IPS-18c (cell line): ENCODE results near the gene UST.

Experiments used
- H3K4me3 ChIP-seq: 2 replicates; pipeline ENCODE4 v1.7.0; 2013; ENCODE audit warnings: low read depth, mild to moderate bottlenecking, low read length, moderate library complexity; ENCODE audit not compliant: insufficient read depth
- H3K9me3 ChIP-seq: one replicate; pipeline ENCODE4 v1.6.1; 2013; ENCODE audit warnings: mild to moderate bottlenecking, low read length, moderate library complexity; ENCODE audit not compliant: control insufficient read depth, insufficient read depth

Gene UST, protein sequence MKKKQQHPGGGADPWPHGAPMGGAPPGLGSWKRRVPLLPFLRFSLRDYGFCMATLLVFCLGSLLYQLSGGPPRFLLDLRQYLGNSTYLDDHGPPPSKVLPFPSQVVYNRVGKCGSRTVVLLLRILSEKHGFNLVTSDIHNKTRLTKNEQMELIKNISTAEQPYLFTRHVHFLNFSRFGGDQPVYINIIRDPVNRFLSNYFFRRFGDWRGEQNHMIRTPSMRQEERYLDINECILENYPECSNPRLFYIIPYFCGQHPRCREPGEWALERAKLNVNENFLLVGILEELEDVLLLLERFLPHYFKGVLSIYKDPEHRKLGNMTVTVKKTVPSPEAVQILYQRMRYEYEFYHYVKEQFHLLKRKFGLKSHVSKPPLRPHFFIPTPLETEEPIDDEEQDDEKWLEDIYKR

DNA sequence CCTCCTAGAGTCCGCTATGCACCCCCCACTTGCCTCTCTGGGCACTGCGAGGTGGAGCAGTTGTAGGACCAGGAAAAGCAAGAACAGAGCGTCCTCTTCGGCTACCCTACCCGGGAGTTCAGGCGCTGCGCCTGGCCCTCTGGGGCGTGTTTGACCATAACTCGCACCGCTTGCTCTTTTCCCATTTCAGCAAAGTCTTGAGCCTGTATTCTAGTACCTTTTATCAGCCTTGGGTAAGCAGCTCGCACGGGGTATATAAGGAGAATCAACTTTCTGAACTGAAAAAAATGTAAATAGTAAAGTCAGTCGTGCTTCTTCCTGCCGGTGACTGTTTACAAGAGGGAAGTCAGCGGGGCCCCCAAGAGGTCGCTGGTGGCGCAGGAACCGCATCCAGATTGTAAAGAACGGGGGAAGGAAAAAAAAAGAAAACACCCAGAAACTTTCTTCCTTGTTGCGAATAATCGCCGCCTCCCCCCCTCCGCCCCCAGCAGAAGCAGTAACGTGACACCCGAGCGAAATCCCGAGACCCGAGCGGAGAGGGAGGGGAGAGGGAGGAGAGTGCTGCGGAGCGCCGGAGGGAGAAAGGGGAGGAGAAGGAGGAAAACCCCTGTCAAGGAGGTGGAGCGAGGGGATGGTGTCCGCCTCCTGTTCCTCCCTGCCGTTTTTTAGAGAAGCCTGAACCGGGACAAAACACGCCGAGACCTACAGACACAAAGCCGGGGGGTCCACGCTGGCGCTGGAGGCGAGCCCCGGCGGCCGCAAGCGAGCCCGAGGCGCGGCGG is at the start of gene UST:
Gene UST (plus strand): TSS at position 668 of the 782 bp plus-strand sequence. CDS start 401 bp downstream, outside the sequence.
- H3K9me3 ChIP-seq: no peaks in the 10 kb centered on the region

DNA sequence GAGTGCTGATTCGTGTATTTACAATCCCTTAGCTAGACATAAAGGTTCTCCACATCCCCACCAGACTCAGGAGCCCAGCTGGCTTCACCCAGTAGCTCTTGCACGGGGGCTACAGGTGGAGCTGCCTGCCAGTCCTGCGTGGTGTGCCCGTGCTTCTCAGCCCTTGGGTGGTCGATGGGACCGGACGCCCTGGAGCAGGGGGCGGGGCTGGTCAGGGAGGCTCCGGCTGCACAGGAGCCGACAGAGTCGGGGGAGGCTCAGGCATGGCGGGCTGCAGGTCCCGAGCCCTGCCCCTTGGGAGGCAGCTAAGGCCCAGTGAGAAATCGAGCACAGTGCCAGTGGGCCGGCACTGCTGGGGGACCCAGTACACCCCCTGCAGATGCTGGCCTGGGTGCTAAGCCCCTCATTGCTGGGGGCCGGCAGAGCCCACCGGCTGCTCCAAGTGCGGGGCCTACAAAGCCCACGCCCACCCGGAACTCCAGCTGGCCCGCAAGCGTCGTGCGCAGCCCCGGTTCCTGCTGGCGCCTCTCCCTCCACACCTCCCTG is 48.9 kb upstream of the UST start:
- Histone ChIP-seq H3K9me3 (no peaks in the 10 kb centered on the region), H3K4me3 (no peak overlapping the region)

More for the DNA sequence above, at the start of gene UST:
- peak within 1 kb of the TSS; percentile 82 for H3K4me3 ChIP-seq

DNA sequence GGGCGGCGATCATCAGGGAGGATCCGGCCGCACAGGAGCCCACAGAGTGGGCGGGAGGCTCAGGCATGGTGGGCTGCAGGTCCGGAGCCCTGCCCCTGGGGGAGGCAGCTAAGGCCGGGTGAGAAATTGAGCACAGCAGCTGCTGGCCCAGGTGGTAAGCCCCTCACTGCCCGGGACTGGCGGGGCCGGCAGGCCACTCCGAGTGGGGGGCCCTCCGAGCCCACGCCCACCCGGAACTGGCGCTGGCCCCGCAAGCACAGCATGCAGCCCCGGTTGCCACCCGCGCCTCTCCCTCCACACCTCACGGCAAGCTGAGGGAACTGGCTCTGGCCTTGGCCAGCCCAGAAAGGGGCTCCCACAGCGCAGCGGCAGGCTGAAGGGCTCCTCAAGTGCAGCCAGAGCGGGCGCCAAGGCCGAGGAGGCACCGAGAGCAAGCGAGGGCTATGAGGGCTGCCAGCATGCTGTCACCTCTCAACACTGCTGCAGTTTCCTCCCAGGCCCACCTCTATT is 48.1 kb upstream of the UST start:
- H3K4me3 ChIP-seq: no peak overlapping the region
- H3K9me3 ChIP-seq: no peaks in the 10 kb centered on the region

DNA sequence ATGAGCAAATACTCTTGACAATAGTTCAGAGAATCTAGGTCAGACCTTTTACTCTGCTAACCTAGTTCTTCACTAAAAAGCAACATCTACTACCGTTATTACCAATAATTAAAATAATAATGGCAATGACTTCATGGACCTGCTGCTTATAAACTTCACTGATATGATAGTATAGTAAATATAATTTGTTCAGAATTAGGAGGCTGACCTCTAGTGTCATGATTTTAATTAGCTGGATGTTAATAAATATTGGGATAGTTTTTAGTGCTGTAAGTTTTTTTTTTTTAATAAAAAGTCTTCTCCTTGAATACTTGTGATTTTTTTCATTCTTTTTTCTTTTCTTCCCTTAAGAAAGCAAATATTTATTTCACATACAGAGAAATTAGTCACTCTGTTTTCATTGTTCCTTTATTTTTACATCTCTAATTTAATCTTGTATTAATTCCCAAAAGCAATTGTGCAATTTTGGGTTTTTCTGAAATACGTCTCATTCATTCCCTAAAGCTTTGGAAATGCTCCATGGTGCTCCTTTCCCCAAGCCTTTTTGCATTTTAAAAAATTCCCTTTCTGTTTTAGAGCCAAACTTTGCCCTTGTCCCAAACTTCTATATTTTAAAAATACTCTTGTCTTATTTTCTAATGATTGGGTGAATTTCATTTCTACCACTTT is 46.6 kb upstream of the UST start:
- Histone ChIP-seq H3K4me3 (no peak overlapping the region), H3K9me3 (no peaks in the 10 kb centered on the region)

DNA sequence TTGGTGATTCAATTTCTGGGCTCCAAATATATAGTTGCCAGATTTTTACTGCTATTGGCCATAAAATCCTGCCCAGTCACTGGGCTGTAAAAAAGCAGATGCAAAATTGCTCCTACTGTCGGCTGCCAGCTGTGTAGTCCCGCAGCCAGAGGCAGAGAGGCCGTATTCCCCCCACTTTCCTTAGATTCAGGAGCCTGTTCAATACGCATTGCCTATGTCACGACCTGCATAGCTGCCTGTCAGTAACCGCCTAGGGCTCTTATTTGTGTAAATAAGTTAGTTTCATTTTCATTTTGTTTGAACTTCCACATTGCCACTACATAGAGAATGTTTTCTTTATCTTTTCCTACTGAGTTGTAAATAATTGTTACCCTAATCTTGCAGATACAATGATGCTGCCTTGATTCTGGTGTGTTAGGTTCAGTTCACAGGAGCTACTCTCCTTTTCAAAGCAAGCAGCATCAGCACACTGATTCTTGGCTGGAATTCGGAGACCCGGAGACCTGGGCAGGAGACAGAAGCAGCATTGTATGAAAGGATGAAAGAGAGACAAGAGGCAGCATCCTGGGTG is 46.0 kb upstream of the UST start:
- H3K4me3 ChIP-seq: no peak overlapping the region

DNA sequence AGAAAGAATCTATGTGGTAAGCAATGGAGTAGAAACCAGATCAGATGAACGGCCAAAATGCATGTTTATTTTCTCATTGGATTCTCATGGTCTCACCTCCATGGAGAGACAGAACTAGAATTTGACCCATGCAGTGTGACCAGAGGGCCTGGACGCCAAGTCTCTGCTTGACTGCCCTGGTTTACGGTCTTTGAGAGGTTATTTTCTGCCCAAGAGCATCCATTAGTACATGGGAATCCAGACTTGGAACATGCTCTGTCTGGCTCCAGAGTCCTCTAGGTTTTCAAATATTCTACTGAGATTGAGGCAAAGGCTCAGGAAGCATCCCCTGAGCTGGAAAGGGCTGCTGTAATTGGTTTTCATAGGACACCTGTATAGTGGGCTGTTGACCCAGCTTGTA is 45.5 kb upstream of the UST start:
- no peak overlapping the region for H3K4me3 ChIP-seq

More for the DNA sequence above, 46.0 kb upstream of the UST start:
- no peaks in the 10 kb centered on the region for H3K9me3 ChIP-seq

DNA sequence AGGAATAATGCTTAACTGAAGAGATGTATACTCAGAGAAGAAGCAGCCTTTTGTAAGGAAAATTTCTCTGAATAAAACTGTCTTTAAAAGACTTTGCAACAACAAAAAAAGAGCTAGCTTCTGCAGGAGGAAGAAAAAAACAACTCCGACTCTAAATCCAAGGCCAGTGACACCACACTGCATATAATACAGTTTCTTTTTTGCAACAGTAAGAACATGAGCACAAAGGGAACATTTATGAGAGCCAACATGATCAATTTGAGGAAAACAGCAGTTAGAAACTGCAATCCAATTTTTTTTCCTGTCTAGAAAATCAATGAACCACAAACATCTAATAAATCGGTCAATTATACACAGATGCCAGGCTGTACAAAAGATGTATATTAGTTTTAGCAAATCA is 42.9 kb upstream of the UST start:
- Histone ChIP-seq H3K9me3 (no peaks in the 10 kb centered on the region), H3K4me3 (no peak overlapping the region)

More for the DNA sequence above, 45.5 kb upstream of the UST start:
- H3K9me3 ChIP-seq: no peaks in the 10 kb centered on the region

DNA sequence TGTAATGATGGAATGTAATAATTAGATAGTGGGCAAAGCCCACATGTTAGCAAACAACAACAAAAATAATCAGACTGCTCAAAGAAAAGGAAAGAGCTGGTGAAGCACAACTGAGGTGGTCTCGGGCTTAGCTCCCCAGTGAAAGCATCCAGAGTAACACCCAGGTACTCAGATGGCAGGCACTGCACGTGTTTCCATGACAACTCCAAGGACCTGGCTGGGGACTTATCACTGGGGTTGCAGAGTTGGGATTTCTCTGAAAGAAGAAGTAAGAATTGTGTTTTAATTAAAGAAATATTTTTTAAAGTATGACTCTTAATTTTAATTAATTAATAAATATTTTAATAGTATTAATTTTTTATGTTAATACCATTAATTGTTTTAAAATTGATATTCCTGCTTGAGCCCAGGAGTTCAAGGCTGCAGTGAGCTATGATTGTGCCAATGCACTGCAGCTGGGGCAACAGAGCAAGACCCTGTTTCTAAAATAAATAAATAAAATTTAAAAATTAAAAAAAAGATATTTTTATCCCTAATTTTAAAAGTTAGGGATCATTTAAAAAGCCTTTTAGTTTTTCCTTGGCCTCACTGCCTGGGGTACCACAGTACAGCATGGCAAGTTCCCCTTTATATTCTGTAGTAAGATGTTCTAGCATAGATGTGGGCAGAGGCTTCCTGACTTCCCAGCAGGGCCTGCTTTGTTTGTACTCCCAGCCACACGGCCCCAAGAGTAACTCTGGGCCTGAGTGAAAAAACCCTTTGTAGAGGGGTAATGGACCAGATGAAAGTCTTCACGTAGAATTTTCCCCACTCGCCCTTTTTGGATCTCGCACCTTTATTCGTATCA is 42.2 kb upstream of the UST start:
- no peaks in the 10 kb centered on the region for H3K9me3 ChIP-seq
- H3K4me3 ChIP-seq: no peak overlapping the region

DNA sequence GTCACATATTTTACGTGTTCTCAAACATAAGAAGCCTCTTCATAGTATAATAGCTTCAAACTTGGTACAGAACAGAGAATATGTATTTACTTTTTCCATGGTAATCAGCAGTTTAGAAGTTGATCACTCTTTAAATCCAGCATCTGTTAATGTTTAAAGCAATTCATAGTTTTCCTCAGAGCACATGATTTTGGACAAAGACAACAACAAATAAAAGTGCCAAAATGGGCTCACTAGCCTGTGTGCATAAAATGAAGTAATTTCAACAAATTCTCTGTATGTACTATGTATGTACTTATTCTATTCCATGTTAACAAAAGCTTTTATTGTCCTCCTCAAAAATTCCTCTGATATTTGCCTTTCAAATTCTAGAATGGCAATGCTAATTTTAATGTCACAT is 38.1 kb upstream of the UST start:
- Histone ChIP-seq H3K9me3 (no peaks in the 10 kb centered on the region), H3K4me3 (no peak overlapping the region)

DNA sequence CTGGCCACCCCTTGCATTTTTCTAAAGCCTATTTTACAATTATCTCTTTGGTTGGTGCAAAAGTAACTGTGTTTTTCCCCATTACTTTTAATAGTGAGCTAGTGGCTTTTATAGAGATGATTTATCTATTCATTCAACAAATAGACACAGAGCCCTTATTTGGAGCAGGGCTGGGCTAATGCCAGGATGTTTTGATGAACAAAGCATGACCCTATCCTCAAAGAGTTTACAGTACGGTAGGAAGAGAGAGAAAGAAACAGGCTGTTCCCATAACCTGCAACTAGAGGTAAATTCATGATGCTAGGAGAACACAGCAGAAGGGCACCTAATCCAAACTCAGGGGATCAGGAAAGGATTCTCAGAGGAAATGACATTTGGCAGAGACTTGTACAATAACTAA is 37.3 kb upstream of the UST start:
- no peaks in the 10 kb centered on the region for H3K9me3 ChIP-seq
- no peak overlapping the region for H3K4me3 ChIP-seq

DNA sequence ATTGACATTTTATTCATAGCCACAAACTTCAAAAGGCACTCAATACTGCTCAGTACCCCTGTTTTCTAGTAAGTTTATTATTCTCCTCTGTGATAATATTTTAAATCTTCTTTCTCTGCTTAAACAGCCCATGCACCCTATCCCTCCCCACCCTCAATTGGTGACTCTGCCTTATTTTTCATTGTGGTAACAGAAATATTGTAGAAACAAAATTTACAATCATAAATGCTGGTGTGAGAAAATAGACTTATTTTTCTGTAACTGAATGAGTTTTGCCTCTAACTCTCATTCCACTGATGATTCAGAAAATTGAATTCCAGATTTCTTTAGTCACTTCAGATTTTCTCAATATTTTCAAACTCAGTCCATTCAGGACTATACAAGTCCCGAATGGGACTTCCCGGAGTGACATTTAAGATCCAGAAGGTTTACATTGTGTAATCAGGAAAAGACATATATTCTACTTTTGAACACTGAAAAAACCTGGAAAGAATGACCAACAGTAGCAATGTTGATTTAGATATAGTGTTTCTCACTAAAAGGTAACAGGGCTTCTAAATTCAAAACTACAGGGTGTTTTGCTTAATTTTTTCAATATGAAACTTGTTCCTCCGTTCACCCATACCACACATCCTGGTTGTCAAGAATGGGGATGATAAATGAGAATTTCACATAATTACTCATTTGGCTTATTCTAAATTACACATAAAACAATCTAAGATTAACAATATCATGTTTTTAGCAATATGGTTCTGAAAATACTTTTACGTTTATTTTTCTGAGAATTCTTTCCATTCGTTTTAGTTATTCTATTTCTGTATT is 34.8 kb upstream of the UST start:
- Histone ChIP-seq H3K4me3 (no peak overlapping the region), H3K9me3 (peaks cover 2% of the 10 kb centered on the region)

DNA sequence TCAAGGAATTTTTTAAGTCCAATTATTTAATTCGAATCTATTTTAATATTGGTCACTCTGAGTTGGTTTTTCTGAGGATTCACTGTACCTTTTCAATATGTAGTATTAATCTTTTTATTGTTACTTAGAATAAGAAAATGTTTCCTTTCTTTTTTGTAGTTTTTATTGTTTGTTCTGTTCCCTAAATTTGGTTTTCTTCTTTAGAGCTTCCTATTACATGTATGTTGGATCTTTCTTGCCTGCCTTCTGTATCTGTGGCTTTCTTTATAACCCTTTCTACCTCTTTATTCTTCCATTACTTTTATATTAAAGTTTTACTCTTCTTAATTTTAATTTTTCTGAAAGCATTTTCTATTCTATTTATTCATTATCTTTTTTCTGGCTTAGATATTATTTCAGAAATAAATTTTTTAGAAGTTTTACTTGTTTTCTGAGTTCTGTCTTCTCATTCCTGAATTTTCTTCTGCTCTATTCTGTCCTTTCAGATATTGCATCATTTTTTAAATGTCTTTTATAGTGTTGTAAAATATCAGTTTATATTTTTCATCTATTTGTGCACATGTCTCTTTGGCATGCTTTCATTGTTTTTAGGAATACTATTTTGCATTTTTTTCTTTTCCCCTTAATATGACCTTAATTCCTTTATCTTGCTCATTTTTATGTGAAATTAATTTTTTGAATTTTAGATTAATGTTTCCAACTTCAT is 33.6 kb upstream of the UST start:
- no peak overlapping the region for H3K4me3 ChIP-seq
- H3K9me3 ChIP-seq: peaks cover 2% of the 10 kb centered on the region

DNA sequence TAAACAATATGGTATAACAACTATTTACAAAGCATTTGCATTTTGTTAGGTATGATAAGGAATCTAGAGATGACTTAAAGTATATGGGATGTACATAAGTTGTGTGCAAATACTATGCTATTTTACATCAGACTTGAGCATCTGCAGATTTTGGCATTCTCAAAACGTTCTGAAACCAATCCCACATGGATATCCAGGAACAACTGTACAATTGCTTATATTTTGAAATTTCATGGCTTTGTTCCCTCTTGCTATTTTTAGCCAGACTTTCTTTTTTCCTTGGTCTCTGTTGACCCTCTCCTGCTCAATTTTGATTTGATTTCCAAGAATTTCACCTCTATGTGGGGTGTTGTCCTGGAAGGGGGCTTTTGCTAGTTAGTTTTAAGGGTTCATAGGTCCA is 32.9 kb upstream of the UST start:
- Histone ChIP-seq H3K4me3 (no peak overlapping the region), H3K9me3 (peaks cover 2% of the 10 kb centered on the region)

DNA sequence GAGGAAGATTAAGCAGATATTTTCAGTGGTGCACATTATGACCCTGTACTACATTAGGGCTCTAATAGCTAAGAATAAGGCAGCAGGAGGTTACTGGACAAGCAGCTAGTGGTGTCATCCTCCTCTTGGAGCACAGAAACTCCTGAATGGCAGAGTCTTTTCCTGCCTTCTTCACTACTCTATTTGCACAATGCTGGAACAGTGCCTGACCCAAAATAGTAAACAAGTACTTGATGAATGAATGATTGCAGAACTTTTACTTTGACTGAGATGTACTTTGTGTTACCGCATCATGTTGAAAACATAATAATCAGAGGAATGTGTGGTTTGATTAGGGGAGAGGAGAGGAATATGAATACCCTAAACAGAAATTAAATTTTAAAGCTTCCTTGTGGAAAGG is 30.0 kb upstream of the UST start:
- Histone ChIP-seq H3K9me3 (peaks cover 2% of the 10 kb centered on the region), H3K4me3 (no peak overlapping the region)

DNA sequence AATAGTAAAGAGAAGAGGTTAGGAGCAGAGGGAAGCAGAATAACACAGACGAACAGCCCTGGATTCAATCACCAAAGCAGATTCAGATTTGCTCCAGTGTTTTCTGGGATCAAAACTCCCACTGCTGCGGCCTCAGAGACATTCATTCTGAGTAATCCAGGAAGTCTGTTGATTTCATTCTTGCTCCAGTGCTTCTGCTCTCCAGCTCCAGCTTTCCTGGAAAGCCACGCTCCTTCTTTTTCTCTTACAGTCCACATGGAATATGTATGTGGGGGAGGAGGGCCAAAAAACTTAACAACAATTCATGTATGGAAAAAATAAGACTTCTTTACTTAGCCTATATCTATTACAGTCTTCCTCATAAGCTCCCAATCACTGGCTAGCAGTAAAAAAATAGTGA is 26.4 kb upstream of the UST start:
- H3K4me3 ChIP-seq: no peak overlapping the region
- peaks cover 2% of the 10 kb centered on the region for H3K9me3 ChIP-seq
